Tongue (tissue), 2 donors: Measurements from ENCODE around the gene IL22. TPM values are rescaled to one million over a fixed set of nuclear protein-coding genes. Genes with fewer than 3 reads are reported as not detected.
A peak's percentile ranks its signal among the peaks of the same experiment; 100 is the strongest.
"Not testable (repeated sequence)": the region's sequence is repeated elsewhere in the genome, so short reads cannot be mapped to it uniquely, and the experiment has no call there.

ENCODE experiments used
- DNase-seq: peaks from one replicate; pipeline ENCODE4 v3.0.0-alpha.2; 2015
- total RNA-seq: library from RNA; depleted of rRNA; stranded (reverse); fragments of >200 nt; gene quantifications from one replicate; pipeline ENCODE4 v1.2.3, GENCODE V29; 2014

IL22 gene
- total RNA-seq, 1 donor from 2014 or later = not detected

DNA sequence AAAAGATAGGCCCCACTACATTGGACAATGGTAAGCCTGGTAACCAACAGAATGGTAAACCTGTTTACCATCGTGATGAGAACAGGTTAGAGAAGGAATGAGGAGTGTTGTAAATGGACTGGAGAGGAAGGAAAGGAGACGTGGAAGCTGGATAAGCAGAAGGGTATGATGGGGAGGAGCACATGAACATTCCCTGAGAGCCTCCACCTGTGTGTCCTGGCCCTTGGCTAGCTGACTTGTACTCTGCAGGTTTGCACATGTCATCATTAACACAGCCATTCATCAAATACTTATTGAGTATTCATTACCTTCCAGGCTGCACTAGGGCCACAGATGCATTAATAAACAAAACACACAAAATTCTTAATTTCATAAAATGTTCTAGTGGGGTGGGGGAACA is 23.4 kb downstream of the IL22 start:
- no peak for DNase-seq

DNA sequence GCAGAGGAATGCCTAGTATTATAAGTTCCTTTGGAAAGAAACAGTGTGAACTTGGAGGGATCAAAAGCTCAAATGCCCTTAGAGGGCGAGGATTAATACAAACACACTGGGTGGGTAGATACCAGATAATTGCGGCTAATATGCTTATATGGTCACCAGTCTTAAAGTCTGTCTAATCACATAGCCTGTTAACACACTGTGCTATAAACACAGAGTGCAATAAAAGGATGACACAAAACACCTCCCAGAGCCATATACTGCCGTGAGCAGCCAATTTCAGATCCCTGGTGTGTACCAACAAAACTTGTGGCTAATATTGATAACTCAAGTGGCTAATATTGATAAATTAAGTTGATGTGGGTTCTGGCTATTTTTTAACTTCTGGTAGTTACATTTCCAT is 26.0 kb downstream of the IL22 start:
- DNase-seq = no peak

DNA sequence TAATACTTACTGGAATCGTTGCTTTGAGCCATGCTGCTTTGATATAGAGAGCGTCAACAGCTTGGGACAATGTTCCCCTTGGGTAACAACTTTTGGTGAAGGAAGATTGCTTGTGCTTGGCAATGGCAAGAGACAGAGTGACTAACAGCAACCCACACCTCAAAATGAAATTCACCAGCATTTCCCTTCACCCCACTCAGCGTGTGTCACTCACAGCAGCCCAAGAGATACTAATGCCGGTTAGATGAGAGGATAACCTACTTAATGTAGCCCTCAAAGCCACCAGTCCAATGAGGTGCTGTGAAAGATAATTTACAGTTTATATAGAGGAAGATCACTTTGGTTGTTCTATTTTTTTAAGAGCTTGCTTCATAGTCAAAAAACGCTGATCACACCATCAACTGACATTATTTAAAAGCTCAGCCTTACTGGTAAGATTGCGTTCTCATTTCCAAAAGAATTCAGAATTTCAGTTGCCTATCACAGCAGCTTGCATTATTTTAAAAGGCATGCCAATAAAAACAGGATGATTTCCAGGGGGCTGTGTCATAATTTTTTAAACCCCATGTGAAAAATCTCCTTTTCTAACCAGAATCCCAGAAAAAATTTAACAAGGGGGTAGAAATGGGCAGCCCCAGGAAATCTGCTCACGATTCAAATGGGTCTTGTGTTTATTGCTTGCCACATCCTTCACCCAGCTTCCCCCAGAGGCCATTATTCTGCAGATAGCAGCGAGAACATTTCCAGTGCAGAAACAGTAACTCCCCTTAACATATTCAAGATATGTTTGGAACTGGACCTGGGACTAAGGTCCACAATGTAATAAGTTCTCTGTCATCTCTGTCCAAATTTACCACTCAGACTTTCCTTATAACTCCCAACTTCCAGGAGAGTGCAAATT is 27.6 kb downstream of the IL22 start, which contains the start of gene IL26:
Gene IL26, minus strand, starts transcription at position 235 of the 901 bp plus-strand sequence. Its CDS starts 54 bp downstream, at position 181.
- DNase-seq = no peak

DNA sequence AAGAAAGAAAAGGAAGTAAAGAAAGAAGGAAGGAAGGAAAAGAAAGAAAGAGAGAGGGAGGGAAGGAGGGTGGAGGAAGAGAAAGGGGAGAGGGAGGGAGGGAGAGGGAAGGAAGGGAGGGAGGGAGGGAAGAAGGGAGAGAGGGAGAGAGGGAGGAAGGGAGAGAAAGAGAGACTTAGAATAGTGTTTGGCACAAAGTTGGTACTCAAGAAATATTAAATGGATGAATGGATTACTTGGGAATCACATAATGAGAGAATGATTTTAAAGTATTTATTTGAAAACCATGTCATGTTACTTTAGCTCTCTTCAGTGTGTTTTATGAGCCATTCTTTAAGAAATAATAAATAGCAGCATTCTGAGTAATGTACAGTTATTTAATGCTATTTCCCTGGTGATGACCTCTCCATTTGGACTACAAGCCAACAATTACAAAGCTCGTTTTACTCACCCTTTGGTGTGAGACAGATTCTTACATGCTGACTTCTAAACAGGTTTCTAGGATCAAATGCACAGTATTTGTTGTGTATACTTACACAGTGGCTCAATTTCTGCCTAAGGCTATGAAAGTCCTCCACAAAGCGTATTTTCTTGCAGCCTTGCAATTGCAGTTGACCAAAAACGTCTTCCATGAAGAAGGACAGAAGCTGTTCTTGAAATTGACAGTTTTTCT is 28.7 kb downstream of the IL22 start:
- DNase-seq = no peak

GRCh38 chr12:68223067-68223747 is 30.2 kb downstream of the IL22 start:
- peak; percentile 93 for DNase-seq

DNA sequence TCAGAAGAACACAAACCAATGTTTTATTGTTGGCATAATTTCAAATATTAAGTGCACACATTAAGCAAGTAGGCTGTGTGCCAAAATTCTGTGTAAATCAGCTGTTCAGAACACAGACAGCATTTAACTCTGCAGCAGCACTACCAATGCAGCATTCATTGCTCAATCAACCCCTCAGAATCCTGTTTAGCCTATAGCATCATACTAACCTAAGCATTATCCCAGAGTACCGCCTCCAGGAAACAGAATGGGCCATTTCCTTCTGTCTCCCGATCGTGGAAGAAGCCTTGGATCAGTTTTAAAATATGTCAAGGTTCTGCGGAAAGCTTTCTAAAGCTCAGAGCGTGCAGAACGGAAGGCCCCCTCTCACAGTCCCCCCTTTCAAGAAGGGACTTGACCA is 31.1 kb downstream of the IL22 start:
- peak; percentile 53 for DNase-seq

- DNase-seq = no peak
These were observed 31.9 kb downstream of the IL22 start for GRCh38 chr12:68221497-68221896.

DNA sequence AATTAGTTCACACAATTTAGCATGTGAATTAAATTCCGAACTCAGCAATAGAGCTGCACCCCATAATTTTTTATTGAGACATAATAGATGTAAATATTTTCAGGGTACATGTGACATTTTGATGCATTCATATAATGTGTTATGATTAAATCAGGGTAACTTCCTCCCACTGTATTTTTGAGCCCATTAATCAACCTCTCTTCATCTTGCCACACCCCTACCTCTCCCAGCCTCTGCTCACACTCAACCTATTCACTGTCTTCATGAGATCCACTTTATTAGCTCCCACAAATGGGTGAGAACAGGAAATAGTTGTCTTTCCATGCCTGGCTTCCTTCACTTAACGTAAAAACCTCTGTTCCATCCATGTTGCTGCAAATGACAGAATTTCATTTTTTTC is 42.5 kb downstream of the IL22 start:
- DNase-seq = no peak

DNA sequence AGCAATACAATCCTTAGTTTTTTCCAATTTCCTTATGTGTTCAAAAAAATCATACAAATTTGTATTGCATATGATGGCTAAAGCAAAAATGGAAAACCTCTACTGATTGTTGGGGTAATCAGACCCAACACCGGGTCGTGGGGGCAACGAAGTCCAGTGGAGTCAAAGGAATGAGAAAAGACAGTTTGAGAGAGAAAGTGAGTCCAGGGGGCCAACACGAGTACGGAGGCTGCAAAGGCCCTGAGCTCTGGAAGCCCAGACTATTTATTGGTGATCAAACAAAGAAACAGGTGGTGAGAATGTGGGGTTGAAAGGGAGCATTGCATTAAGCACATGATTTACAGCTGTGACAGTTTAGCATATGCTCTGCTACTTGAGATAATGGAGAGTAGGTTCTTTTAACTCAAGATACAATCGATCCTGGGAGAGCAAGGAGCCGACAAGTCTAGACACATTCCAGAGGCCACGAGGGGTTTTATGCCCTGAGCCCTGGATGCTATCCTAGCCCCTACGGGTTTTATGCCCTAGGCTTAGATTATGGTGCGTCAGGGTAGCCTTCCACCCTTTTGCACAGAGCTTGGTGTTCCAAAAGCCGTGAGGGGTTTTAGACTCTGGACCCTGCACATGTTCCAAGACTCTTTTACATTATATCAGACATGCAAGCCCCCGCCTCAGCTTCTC is 44.2 kb downstream of the IL22 start:
- not testable (repeated sequence) for DNase-seq

DNA sequence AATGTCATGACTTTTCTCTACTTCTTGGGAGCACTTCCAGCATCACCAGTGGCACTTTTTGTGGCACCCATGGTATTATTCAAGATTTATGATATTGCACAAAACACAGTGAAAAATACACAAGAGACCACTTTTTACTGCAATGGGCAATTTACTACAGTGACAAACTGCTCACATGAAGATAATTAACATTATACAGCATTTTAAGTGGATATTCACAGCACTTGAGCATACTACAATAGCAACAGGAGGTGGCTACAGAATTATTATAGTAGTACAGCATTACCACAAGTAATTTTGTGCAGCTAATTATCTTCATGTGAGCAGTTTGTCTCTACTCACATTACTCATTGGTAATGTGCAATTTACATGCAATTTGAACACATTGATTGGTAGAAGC is 46.1 kb downstream of the IL22 start:
- no peak for DNase-seq

DNA sequence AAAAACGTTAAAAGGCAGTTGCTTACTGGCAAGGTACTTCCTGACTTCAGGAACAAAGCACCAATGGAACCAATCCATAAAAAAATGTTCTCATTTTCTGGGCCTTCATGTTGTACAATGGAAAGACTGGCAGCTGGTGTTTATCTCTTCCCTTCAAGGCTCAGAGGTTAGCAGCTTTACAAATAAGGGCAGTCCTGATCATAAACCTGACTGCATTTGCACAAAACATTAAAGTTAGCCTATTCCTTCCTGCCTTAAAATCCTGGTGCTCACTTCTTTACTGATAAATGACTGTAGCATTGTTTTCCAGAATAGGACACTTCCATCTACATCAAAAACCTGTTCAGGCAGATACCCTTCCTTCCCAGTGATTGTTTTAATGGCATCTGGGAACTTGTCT is 47.0 kb downstream of the IL22 start:
- DNase-seq = no peak

GRCh38 chr12:68203460-68203875 is 49.9 kb downstream of the IL22 start:
- DNase-seq = no peak

GRCh38 chr12:68200854-68201253 is 52.5 kb downstream of the IL22 start:
- DNase-seq = no peak

GRCh38 chr12:68199127-68199526 is 54.3 kb downstream of the IL22 start:
- DNase-seq = no peak

DNA sequence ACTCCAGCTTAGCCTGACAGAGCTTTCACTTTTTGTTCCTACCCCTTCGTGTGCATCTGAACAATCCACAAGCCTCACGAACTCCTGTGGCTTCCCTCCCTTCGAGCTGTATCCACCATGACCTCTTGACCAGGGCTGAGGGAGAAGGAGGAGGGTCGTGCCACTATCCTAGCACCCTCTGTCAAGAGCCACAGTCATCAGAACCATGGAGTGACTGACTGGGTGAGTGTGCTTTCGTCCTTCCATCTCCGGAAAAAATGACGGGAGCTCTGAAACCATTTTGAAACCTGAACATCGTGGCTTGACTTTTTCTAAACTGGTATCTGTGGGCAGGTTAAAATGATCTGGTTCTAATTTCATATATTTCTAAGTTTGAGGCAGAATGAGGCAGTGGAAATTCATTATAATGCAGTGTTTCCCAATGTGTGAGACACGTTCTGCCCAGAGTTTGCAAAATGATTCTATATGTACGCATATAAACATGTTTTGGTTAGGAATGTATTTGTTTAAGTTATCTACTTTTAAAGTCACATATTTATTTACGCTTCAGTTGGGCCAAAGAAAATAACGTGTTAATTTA is 54.8 kb downstream of the IL22 start:
- no peak for DNase-seq

Other genes starting within 250 kb of the IL22 start
- 0.51 TPM for gene IFNG, start 93.9 kb downstream of the IL22 start, total RNA-seq
- gene IL26, start 27.8 kb downstream of the IL22 start, total RNA-seq = not detected
- 21.2 TPM for gene MDM1, start 78.8 kb upstream of the IL22 start, total RNA-seq